HG02970 (cell line): ENCODE measurements around the gene ALG1.
"Not testable (repeated sequence)": the region's sequence is repeated elsewhere in the genome, so short reads cannot be mapped to it uniquely, and the experiment has no call there.

Source experiments
- ATAC-seq: cut with Tn5 transposase; IDR thresholded peaks from one replicate; pipeline ENCODE4 v1.9.1; 2021; ENCODE audit warnings: mild to moderate bottlenecking, moderate library complexity, moderate number of reproducible peaks; ENCODE audit not compliant: unreplicated experiment, low FRiP score

Gene ALG1

GRCh38 chr16:5072334-5073278 is 963 bp downstream of the ALG1 start:
- ATAC-seq: peak; percentile 7

- no peak for ATAC-seq
Observed at GRCh38 chr16:5073279-5073629, 1.6 kb downstream of the ALG1 start.

GRCh38 chr16:5073771-5074170 is 2.1 kb downstream of the ALG1 start:
- ATAC-seq: not testable (repeated sequence)

DNA sequence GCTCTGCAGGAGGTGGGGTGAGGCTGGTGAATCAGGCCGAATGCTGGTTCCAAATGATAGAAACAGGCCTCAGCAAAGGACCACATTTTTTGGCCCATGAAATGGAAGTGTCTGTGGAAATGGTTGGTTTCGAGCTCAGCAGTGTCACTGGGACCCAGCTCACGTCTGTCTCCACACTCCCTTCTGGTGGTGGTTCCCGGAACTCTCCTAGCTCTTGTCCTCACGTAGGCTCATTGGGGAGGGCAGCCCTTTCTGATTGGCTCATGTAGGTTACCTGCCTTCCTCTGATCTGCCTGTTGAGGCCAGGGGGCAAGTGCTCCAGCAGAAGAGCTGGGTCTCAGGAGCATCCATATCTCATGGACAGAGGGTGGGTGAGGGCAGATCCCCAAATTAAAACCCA is 4.0 kb downstream of the ALG1 start:
- ATAC-seq: no peak

GRCh38 chr16:5077304-5077703 is 5.7 kb downstream of the ALG1 start:
- ATAC-seq: no peak

DNA sequence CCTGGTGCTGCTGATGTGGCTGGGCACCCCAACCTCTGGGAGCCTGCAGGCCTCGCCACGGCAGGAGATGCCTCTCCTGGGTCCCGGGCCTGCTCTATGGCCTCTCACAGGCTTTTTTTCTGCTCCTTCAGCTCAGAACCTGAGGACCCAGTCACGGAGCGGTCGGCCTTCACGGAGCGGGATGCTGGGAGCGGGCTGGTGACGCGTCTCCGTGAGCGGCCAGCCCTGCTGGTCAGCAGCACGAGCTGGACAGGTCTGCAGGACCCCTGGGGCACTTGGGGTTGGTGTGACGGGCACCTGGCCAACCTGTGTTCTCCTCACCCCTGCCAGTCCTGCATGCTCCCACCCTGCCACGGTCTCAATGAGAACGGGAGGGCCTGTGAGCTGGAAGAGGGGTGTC is 7.0 kb downstream of the ALG1 start:
- ATAC-seq: no peak

DNA sequence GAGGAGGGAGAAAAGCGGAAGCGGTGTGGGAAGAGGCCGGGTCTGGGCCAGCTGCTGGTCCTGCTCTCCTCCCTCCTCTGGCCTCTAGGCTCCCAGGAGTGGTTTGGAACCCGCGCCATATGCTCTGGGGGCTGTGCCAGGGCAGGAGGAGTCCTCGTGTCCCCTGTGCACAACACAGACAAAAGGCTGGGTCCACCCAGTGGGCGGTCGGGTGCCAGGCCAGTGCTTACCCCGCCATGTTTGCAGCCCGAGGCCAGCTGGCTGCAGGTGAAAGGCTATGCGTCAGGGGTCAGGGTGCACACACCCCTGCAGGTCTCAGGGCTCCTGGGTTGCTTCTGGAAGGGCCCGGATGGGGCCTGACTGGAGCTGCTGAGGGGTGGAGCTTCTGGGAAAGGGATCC is 8.8 kb downstream of the ALG1 start:
- not testable (repeated sequence) for ATAC-seq

DNA sequence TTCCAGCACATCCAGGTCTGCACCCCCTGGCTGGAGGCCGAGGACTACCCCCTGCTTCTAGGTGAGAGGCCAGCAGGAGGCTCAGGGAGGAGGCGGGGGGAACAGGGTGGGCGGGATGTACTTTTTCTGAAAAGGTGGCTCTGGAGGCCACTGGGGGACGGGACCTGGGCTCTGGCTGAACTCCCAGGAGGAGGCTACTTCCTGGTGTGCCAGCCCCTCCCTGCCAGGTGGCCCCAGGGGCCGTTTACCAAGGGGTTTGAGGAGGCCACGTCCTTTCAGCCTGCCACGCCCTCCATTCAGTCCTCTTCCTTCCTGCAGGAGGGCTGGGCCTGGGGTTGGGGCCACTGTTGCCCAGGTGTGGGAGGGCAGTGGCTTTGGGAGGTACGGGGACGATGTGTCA is 9.4 kb downstream of the ALG1 start:
- not testable (repeated sequence) for ATAC-seq

DNA sequence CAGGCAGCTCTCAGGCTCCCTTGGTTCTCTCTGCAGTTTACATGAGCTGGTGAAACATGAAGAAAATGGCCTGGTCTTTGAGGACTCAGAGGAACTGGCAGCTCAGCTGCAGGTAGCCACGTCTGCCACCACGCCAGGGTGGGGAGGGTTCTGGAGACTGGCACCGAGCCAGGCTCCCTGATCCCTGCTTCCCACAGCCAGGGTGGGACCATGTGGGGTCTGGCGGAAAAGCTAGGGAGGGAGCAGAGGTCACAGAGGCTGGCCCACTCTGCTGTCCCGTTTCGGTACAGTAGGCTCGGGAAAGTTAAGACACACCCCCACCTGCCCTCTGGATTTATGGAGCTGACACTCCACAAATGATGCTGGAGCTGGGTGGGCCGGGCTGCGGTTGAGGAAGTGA is 12.0 kb downstream of the ALG1 start:
- ATAC-seq: not testable (repeated sequence)

DNA sequence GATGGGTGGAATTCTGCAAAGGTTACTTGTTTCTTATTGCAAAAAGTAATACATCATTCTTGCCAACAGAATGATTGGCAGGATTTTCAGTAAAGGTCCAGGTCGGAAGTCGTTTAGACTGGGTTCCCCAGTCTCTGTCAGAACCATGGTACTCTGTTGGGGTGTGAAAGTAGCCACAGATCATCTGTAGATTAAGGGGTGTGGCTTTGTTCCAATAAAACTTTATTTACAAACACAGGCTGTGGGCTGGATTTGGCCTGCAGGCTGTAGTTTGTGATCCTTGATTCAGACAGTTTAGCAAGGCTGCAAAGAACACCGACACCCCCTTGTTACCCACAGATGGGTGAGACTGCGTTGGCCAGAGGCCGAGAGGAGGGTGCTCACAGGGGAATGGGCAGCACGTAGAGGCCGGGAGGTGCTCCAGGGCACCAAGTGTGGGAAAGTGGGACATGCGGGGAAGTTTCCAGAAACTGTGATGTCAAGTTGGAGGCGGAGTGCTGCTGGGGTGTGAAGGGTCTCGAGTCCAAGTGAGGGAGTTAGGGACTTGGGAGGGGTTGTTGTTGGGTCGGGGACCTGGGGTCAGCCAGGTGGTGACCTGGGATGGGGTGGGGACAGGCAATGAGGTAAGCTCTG is 12.6 kb downstream of the ALG1 start:
- ATAC-seq: not testable (repeated sequence)

- ATAC-seq: not testable (repeated sequence)
Observed at GRCh38 chr16:5084802-5085201, 13.2 kb downstream of the ALG1 start.

DNA sequence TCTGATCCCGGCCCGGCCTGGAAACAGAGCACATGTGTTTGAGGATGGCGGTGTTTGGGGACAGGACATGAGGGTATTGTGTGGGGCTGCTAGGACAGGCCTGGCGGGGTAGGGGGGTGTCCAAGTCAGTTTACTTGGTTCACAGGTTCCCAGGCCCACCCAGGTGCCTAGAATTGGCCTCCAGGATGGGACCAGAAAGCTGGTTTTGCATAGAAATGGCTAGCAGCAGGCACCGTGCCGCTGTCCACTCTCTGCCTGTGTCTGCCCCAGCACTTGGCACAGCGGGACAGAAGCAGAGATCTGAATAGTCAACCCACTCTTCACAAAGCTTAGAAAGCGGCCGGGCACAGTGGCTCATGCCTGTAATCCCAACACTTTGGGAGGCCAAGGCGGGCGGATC is 14.1 kb downstream of the ALG1 start:
- not testable (repeated sequence) for ATAC-seq

GRCh38 chr16:5088086-5088790 is 16.6 kb downstream of the ALG1 start:
- not testable (repeated sequence) for ATAC-seq

GRCh38 chr16:5088936-5089335 is 17.3 kb downstream of the ALG1 start:
- ATAC-seq: not testable (repeated sequence)

DNA sequence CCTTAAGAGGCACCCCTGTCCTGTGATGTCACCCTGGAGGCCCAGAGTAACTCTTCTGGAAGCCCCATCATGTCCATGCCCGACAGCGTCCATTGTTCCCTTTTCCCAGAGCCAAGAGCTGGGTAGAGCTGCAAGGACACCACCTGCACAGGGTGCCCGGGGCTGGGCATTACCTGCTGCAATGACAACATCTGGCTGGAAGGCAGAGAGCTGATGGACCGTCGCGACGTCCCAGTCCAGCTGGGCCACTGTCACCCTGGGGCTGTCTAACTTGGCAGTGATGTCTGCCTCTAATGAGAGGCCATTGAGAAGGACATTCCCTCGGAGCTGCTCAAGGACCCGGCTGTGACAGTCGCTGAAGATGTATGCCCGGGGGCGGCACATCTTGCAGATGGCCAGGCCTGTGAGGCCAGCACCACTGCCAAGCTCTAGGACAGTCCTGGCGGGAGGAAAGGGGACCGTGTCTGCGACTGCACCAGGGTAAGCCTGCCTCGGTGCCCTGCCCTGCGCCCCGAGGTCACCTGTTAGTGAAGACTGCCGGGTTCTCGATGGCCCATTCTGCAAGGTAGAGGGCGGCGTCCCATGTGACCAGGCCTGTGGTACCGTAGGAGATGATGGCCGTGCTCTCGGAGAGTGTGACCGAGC is 18.4 kb downstream of the ALG1 start:
- not testable (repeated sequence) for ATAC-seq

DNA sequence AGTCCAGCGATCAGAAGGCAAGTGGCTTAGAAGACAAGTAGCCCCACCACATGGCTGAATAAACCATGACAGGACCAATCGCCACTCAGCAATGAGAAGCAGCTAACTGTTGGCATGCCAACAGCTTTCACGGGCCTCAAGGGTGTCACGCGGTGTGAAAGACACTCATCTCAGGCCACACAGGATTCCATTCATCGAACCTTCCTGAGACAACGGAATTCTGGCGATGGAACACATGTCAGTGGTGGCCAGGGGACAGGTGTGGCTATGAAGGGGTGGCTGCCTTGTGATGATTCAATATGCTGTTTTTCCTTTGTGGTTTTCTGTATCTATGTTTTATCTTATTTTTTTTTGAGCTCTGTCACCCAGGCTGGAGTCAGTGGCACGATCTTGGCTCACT is 18.9 kb downstream of the ALG1 start:
- not testable (repeated sequence) for ATAC-seq

GRCh38 chr16:5093081-5093480 is 21.4 kb downstream of the ALG1 start:
- ATAC-seq: not testable (repeated sequence)

GRCh38 chr16:5093746-5094145 is 22.1 kb downstream of the ALG1 start:
- ATAC-seq: not testable (repeated sequence)

DNA sequence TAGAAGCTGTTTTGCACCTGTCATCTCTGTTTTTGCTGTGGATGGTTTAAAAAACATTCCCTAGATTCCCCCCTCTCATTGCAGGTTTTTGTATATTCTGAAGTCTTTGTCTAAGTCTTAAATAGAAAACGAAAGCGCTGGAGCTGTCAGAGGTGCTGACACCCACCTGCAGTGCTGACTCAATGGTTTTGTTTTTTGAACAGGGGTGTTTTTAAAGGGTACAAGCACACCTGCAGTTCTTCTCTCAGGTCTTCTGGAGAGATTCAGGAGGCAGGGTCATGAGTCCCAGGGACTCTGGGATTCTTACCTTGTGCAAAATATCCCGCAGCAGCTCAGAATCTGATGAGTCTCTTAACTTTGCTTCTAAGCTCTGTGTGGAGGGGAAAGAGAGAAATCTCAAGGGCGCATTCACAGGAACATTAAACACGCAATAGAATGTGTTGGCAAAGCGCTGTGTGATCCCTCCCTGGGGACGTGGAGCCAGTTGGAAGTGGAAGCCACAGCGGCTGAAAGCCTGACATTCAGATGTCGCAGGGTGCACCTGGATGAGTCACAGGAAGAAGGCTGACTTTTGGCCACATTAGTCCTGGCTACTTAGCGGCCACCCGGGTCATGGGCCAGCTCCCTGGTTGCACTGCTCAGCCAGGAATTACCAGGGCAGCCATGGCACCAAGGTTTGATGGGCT is 23.6 kb downstream of the ALG1 start:
- not testable (repeated sequence) for ATAC-seq

DNA sequence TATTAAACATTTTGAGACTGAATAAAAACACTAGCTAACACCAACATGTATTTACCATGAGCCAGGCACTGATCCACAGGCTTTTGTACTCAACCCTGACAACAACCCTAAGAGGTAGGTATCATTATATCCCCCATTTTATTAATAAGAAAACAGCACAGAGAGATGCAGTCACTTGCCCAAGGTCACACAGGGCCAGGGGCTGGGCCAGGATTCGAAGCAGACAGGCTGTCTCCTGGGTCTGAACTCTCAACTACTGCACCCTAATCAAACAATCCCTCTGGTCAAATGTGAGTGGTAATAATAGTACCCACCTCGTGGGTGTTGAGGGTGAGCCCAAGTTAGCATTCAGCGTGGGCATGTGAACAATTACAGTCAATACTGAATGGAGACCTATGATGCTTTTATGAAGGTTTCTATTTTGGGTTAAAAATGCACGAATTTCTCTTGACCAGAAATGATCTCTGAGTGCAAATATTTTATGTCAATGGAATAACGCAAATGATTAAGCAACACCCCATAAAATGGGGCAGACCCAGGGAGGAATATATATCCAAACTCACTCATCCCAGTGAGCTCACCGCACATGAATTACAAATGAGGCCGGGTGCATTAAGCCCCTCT is 24.9 kb downstream of the ALG1 start:
- not testable (repeated sequence) for ATAC-seq
